Measurements from ENCODE around the gene TBPL1.

- TF ChIP-seq, protein P1, sequence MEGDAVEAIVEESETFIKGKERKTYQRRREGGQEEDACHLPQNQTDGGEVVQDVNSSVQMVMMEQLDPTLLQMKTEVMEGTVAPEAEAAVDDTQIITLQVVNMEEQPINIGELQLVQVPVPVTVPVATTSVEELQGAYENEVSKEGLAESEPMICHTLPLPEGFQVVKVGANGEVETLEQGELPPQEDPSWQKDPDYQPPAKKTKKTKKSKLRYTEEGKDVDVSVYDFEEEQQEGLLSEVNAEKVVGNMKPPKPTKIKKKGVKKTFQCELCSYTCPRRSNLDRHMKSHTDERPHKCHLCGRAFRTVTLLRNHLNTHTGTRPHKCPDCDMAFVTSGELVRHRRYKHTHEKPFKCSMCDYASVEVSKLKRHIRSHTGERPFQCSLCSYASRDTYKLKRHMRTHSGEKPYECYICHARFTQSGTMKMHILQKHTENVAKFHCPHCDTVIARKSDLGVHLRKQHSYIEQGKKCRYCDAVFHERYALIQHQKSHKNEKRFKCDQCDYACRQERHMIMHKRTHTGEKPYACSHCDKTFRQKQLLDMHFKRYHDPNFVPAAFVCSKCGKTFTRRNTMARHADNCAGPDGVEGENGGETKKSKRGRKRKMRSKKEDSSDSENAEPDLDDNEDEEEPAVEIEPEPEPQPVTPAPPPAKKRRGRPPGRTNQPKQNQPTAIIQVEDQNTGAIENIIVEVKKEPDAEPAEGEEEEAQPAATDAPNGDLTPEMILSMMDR (IDR thresholded peaks at IDR 0.05; ENCODE audit: low read depth, low read length, missing input control), result no peak
- TF ChIP-seq GABPA (IDR thresholded peaks at IDR 0.05 in 1 of 2, conservative IDR thresholded peaks at IDR 0.05 in 1 of 2) (no peak), EGR1 (IDR thresholded peaks at IDR 0.05; ENCODE audit: low read depth in 2 of 2) (no peak), ZBTB33 (IDR thresholded peaks at IDR 0.05) (no peak), REST (IDR thresholded peaks at IDR 0.05) (no peak), MAX (IDR thresholded peaks at IDR 0.05) (no peak), RAD21 (IDR thresholded peaks at IDR 0.05) (no peak), RXRA (IDR thresholded peaks at IDR 0.05) (no peak), SP1 (IDR thresholded peaks at IDR 0.05) (no peak), YY1 (IDR thresholded peaks at IDR 0.05) (no peak), TAF1 (conservative IDR thresholded peaks at IDR 0.05) (no peak), JUND (IDR thresholded peaks at IDR 0.05) (no peak), FOXA1 (IDR thresholded peaks at IDR 0.05) (no peak)
Observed at GRCh38 chr6:133953634-133954415, 801 bp downstream of the TBPL1 start.

Measured in liver (tissue), 3 donors.